ENCODE results near the gene NCAPD3.
"Not testable (repeated sequence)": the region's sequence is repeated elsewhere in the genome, so short reads cannot be mapped to it uniquely, and the experiment has no call there.

NCAPD3 gene

GRCh38 chr11:134206185-134206584, 17.6 kb downstream of the NCAPD3 start:
- Histone ChIP-seq H3K9me3 (no peaks in the 10 kb centered on the region), H3K4me3 (ENCODE audit: low read depth, low read length) (no peak overlapping the region), H3K27me3 (no peaks in the 10 kb centered on the region), H3K4me1 (peaks cover 12% of the 10 kb centered on the region), H3K36me3 (peaks cover 96% of the 10 kb centered on the region)
- no peak for TF ChIP-seq CTCF (IDR thresholded peaks at IDR 0.05; ENCODE audit: low read depth, low read length)
- peak; percentile 48 for DNase-seq

- Histone ChIP-seq H3K27me3 (no peaks in the 10 kb centered on the region), H3K36me3 (peaks cover 96% of the 10 kb centered on the region), H3K4me1 (peaks cover 12% of the 10 kb centered on the region), H3K4me3 (ENCODE audit: low read depth, low read length) (no peak overlapping the region), H3K9me3 (no peaks in the 10 kb centered on the region)
- TF ChIP-seq CTCF (IDR thresholded peaks at IDR 0.05; ENCODE audit: low read depth, low read length), result no peak
- no peak for DNase-seq
These were observed 18.0 kb downstream of the NCAPD3 start for GRCh38 chr11:134205729-134206128.

- H3K36me3 ChIP-seq, result peaks cover 84% of the 10 kb centered on the region
These were observed 21.1 kb downstream of the NCAPD3 start for GRCh38 chr11:134202661-134203060.

GRCh38 chr11:134200688-134201087, 23.1 kb downstream of the NCAPD3 start:
- H3K9me3 ChIP-seq, result no peaks in the 10 kb centered on the region
- peaks cover 79% of the 10 kb centered on the region for H3K36me3 ChIP-seq

More at GRCh38 chr11:134202661-134203060, 21.1 kb downstream of the NCAPD3 start:
- Histone ChIP-seq H3K9me3 (no peaks in the 10 kb centered on the region), H3K4me1 (peaks cover 12% of the 10 kb centered on the region), H3K27me3 (no peaks in the 10 kb centered on the region), H3K4me3 (ENCODE audit: low read depth, low read length) (no peak overlapping the region)
- DNase-seq, result no peak
- no peak for TF ChIP-seq CTCF (IDR thresholded peaks at IDR 0.05; ENCODE audit: low read depth, low read length)

GRCh38 chr11:134199531-134199930, 24.2 kb downstream of the NCAPD3 start:
- no peak overlapping the region for H3K4me3 ChIP-seq (ENCODE audit: low read depth, low read length)
- DNase-seq, result no peak
- no peak for TF ChIP-seq CTCF (IDR thresholded peaks at IDR 0.05; ENCODE audit: low read depth, low read length)
- H3K9me3 ChIP-seq, result no peaks in the 10 kb centered on the region
- no peaks in the 10 kb centered on the region for H3K4me1 ChIP-seq
- no peaks in the 10 kb centered on the region for H3K27me3 ChIP-seq
- peaks cover 77% of the 10 kb centered on the region for H3K36me3 ChIP-seq

More at GRCh38 chr11:134200688-134201087, 23.1 kb downstream of the NCAPD3 start:
- no peak for TF ChIP-seq CTCF (IDR thresholded peaks at IDR 0.05; ENCODE audit: low read depth, low read length)
- no peaks in the 10 kb centered on the region for H3K4me1 ChIP-seq
- no peak overlapping the region for H3K4me3 ChIP-seq (ENCODE audit: low read depth, low read length)
- DNase-seq, result no peak
- H3K27me3 ChIP-seq, result no peaks in the 10 kb centered on the region

- TF ChIP-seq CTCF (IDR thresholded peaks at IDR 0.05; ENCODE audit: low read depth, low read length), result no peak
- Histone ChIP-seq H3K4me1 (no peaks in the 10 kb centered on the region), H3K9me3 (no peaks in the 10 kb centered on the region), H3K4me3 (ENCODE audit: low read depth, low read length) (no peak overlapping the region), H3K36me3 (peaks cover 77% of the 10 kb centered on the region), H3K27me3 (no peaks in the 10 kb centered on the region)
- no peak for DNase-seq
These were observed 27.0 kb downstream of the NCAPD3 start for GRCh38 chr11:134196756-134197155.

GRCh38 chr11:134188092-134188491, 35.7 kb downstream of the NCAPD3 start:
- H3K27me3 ChIP-seq; H3K9me3 ChIP-seq; H3K4me1 ChIP-seq; H3K4me3 ChIP-seq (ENCODE audit: low read depth, low read length); DNase-seq: not testable (repeated sequence)
- H3K36me3 ChIP-seq, result peaks cover 86% of the 10 kb centered on the region

Data from BE2C (cell line).